Measurements from ENCODE around the gene LRSAM1. TPM values are rescaled to one million over a fixed set of nuclear protein-coding genes. Genes with fewer than 3 reads are reported as not detected.

LRSAM1 gene
- total and polyA plus RNA-seq, 2 of the 8 experiments (the other 6 are each of a cell fraction or from before 2014, with no cell fraction given) = 9.7 to 18.3 TPM

DNA sequence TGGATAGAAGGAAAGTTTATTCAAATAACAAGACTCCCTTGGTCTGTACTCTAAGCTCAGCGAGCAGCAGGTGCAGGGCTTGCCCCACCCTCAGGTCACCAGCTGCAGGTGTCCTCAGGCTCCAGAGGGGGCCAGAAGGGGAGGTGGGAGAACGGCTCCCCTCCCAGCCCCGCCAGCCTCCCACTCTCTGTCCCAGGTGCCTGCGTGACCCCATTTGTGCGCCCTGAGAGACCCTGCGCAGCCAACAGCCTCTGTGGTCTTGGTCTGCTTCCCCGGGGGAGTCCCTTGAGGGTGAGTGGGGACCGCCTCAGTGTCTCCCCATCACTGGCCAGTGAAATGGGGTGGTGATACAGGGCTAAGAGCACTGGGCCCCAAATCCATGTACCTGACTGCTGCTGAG lies 98.4 kb downstream of the LRSAM1 start (continued):
- no peak for TF ChIP-seq CTBP2 (IDR thresholded peaks at IDR 0.05; ENCODE audit: borderline replicate concordance, insufficient read depth, insufficient read length, low read length)
- TF ChIP-seq POLR2AphosphoS5 (IDR thresholded peaks at IDR 0.05; ENCODE audit: low read depth, low read length) = no peak
- TF ChIP-seq SIRT6 (IDR thresholded peaks at IDR 0.05; ENCODE audit: low read length) = no peak
- TF ChIP-seq, protein P1, sequence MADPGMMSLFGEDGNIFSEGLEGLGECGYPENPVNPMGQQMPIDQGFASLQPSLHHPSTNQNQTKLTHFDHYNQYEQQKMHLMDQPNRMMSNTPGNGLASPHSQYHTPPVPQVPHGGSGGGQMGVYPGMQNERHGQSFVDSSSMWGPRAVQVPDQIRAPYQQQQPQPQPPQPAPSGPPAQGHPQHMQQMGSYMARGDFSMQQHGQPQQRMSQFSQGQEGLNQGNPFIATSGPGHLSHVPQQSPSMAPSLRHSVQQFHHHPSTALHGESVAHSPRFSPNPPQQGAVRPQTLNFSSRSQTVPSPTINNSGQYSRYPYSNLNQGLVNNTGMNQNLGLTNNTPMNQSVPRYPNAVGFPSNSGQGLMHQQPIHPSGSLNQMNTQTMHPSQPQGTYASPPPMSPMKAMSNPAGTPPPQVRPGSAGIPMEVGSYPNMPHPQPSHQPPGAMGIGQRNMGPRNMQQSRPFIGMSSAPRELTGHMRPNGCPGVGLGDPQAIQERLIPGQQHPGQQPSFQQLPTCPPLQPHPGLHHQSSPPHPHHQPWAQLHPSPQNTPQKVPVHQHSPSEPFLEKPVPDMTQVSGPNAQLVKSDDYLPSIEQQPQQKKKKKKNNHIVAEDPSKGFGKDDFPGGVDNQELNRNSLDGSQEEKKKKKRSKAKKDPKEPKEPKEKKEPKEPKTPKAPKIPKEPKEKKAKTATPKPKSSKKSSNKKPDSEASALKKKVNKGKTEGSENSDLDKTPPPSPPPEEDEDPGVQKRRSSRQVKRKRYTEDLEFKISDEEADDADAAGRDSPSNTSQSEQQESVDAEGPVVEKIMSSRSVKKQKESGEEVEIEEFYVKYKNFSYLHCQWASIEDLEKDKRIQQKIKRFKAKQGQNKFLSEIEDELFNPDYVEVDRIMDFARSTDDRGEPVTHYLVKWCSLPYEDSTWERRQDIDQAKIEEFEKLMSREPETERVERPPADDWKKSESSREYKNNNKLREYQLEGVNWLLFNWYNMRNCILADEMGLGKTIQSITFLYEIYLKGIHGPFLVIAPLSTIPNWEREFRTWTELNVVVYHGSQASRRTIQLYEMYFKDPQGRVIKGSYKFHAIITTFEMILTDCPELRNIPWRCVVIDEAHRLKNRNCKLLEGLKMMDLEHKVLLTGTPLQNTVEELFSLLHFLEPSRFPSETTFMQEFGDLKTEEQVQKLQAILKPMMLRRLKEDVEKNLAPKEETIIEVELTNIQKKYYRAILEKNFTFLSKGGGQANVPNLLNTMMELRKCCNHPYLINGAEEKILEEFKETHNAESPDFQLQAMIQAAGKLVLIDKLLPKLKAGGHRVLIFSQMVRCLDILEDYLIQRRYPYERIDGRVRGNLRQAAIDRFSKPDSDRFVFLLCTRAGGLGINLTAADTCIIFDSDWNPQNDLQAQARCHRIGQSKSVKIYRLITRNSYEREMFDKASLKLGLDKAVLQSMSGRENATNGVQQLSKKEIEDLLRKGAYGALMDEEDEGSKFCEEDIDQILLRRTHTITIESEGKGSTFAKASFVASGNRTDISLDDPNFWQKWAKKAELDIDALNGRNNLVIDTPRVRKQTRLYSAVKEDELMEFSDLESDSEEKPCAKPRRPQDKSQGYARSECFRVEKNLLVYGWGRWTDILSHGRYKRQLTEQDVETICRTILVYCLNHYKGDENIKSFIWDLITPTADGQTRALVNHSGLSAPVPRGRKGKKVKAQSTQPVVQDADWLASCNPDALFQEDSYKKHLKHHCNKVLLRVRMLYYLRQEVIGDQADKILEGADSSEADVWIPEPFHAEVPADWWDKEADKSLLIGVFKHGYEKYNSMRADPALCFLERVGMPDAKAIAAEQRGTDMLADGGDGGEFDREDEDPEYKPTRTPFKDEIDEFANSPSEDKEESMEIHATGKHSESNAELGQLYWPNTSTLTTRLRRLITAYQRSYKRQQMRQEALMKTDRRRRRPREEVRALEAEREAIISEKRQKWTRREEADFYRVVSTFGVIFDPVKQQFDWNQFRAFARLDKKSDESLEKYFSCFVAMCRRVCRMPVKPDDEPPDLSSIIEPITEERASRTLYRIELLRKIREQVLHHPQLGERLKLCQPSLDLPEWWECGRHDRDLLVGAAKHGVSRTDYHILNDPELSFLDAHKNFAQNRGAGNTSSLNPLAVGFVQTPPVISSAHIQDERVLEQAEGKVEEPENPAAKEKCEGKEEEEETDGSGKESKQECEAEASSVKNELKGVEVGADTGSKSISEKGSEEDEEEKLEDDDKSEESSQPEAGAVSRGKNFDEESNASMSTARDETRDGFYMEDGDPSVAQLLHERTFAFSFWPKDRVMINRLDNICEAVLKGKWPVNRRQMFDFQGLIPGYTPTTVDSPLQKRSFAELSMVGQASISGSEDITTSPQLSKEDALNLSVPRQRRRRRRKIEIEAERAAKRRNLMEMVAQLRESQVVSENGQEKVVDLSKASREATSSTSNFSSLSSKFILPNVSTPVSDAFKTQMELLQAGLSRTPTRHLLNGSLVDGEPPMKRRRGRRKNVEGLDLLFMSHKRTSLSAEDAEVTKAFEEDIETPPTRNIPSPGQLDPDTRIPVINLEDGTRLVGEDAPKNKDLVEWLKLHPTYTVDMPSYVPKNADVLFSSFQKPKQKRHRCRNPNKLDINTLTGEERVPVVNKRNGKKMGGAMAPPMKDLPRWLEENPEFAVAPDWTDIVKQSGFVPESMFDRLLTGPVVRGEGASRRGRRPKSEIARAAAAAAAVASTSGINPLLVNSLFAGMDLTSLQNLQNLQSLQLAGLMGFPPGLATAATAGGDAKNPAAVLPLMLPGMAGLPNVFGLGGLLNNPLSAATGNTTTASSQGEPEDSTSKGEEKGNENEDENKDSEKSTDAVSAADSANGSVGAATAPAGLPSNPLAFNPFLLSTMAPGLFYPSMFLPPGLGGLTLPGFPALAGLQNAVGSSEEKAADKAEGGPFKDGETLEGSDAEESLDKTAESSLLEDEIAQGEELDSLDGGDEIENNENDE (IDR thresholded peaks at IDR 0.05; ENCODE audit: insufficient replicate concordance, low read length) = no peak

Data from H1 (cell line).